Type B pancreatic cell (in vitro differentiated cells): ENCODE results near the gene POLR2B. TPM values are rescaled to one million over a fixed set of nuclear protein-coding genes. Genes with fewer than 3 reads are reported as not detected.

Experiments used
- DNase-seq: peaks from one replicate; pipeline ENCODE4 v3.0.0; 2021; ENCODE audit warnings: mixed read lengths; ENCODE audit not compliant: unreplicated experiment; ENCODE audit errors: extremely low spot score
- H3K27ac Mint-ChIP-seq: 2 replicates; pipeline ENCODE4 v1.8.0; 2021; ENCODE audit warnings: mild to moderate bottlenecking, mixed read lengths
- H3K27me3 Mint-ChIP-seq: 2 replicates; pipeline ENCODE4 v1.8.0; 2021; ENCODE audit warnings: mixed read lengths
- H3K36me3 Mint-ChIP-seq: 2 replicates; pipeline ENCODE4 v1.8.0; 2021; ENCODE audit warnings: mixed read lengths
- H3K4me1 Mint-ChIP-seq: one replicate; pipeline ENCODE4 v1.8.0; 2021; ENCODE audit warnings: mixed read lengths; ENCODE audit not compliant: unreplicated experiment
- H3K4me3 Mint-ChIP-seq: 2 replicates; pipeline ENCODE4 v1.8.0; 2021; ENCODE audit warnings: mild to moderate bottlenecking, mixed read lengths
- H3K9me3 Mint-ChIP-seq: 2 replicates; pipeline ENCODE4 v1.8.0; 2021; ENCODE audit warnings: mixed read lengths
- CTCF ChIP-seq: fragments of 200-600 bp; sonication (generic); conservative IDR thresholded peaks from 2 replicates; pipeline ENCODE4 v1.5.0; 2021; ENCODE audit warnings: antibody characterized with exemption, mild to moderate bottlenecking
- total RNA-seq: library from RNA; stranded (reverse); gene quantifications from 2 replicates; pipeline ENCODE4 v1.2.1, GENCODE V29; 2021; ENCODE audit warnings: low replicate concordance

The POLR2B gene
- total RNA-seq, 1 donor from 2014 or later = 117 TPM

GRCh38 chr4:56976837-56977320 lies 1.8 kb upstream of the POLR2B start:
- peak overlapping the region; percentile 99 for H3K27ac Mint-ChIP-seq
- TF ChIP-seq CTCF = peak; percentile 30
- peaks cover 5% of the 10 kb centered on the region for H3K9me3 Mint-ChIP-seq
- H3K36me3 Mint-ChIP-seq = peaks cover 28% of the 10 kb centered on the region
- H3K4me1 Mint-ChIP-seq = peaks cover 25% of the 10 kb centered on the region
- DNase-seq = peak; percentile 75
- H3K4me3 Mint-ChIP-seq = peak overlapping the region; percentile 100
- no peaks in the 10 kb centered on the region for H3K27me3 Mint-ChIP-seq

- H3K36me3 Mint-ChIP-seq = peaks cover 24% of the 10 kb centered on the region
- peaks cover 28% of the 10 kb centered on the region for H3K4me1 Mint-ChIP-seq
- H3K27ac Mint-ChIP-seq = peak within 1 kb of the TSS; percentile 99
- TF ChIP-seq CTCF = no peak
- H3K9me3 Mint-ChIP-seq = peaks cover 5% of the 10 kb centered on the region
- peak within 1 kb of the TSS; percentile 100 for H3K4me3 Mint-ChIP-seq
- H3K27me3 Mint-ChIP-seq = no peaks in the 10 kb centered on the region
- peak; percentile 99 for DNase-seq
Observed at GRCh38 chr4:56977321-56978012, 1.2 kb upstream of the POLR2B start, which contains the start of gene NOA1. Gene NOA1 (minus strand): TSS chr4:56977606. CDS start chr4:56977585, 21 bp downstream.

- H3K4me1 Mint-ChIP-seq = peaks cover 28% of the 10 kb centered on the region
- no peak for DNase-seq
- no peaks in the 10 kb centered on the region for H3K27me3 Mint-ChIP-seq
- no peak for TF ChIP-seq CTCF
- H3K4me3 Mint-ChIP-seq = peak overlapping the region; percentile 100
- peaks cover 15% of the 10 kb centered on the region for H3K36me3 Mint-ChIP-seq
- no peaks in the 10 kb centered on the region for H3K9me3 Mint-ChIP-seq
- peak overlapping the region; percentile 99 for H3K27ac Mint-ChIP-seq
Observed at GRCh38 chr4:56979421-56980072, 851 bp downstream of the POLR2B start.

- H3K9me3 Mint-ChIP-seq = no peaks in the 10 kb centered on the region
- H3K36me3 Mint-ChIP-seq = peaks cover 21% of the 10 kb centered on the region
- no peak for TF ChIP-seq CTCF
- H3K4me3 Mint-ChIP-seq = peak overlapping the region; percentile 100
- peak overlapping the region; percentile 29 for H3K27ac Mint-ChIP-seq
- no peak for DNase-seq
- no peaks in the 10 kb centered on the region for H3K27me3 Mint-ChIP-seq
- H3K4me1 Mint-ChIP-seq = peaks cover 22% of the 10 kb centered on the region
Observed at GRCh38 chr4:56981795-56982201, 3.1 kb downstream of the POLR2B start.

- H3K36me3 Mint-ChIP-seq = peaks cover 46% of the 10 kb centered on the region
- TF ChIP-seq CTCF = no peak
- peaks cover 15% of the 10 kb centered on the region for H3K4me1 Mint-ChIP-seq
- no peaks in the 10 kb centered on the region for H3K9me3 Mint-ChIP-seq
- H3K27ac Mint-ChIP-seq = no peak overlapping the region
- DNase-seq = no peak
- H3K4me3 Mint-ChIP-seq = no peak overlapping the region
- H3K27me3 Mint-ChIP-seq = no peaks in the 10 kb centered on the region
Observed at GRCh38 chr4:56986192-56986591, 7.5 kb downstream of the POLR2B start.
